ENCODE measurements around the gene OSBP. TPM values are rescaled to one million over a fixed set of nuclear protein-coding genes. Genes with fewer than 3 reads are reported as not detected.

OSBP gene
- total RNA-seq, 1 donor from 2014 or later = 30.0 TPM

GRCh38 chr11:59559886-59560285 is 55.7 kb downstream of the OSBP start:
- TF ChIP-seq CTCF (IDR thresholded peaks at IDR 0.05; ENCODE audit: borderline replicate concordance) = no peak
- intact Hi-C loops (cut with micrococcal nuclease) = no loop called here
- Histone ChIP-seq H3K27ac (replicated peaks) (peak overlapping the region; percentile 93), H3K36me3 (no peaks in the 10 kb centered on the region), H3K4me1 (peaks cover 33% of the 10 kb centered on the region), H3K27me3 (ENCODE audit: low read depth) (no peaks in the 10 kb centered on the region), H3K4me3 (peak overlapping the region; percentile 90), H3K9me3 (replicated peaks) (no peaks in the 10 kb centered on the region)
- DNase-seq = no peak

GRCh38 chr11:59558270-59558643 is 57.3 kb downstream of the OSBP start:
- no peak for TF ChIP-seq CTCF (IDR thresholded peaks at IDR 0.05; ENCODE audit: borderline replicate concordance)
- no peaks in the 10 kb centered on the region for H3K27me3 ChIP-seq (ENCODE audit: low read depth)

GRCh38 chr11:59556917-59557348 is 58.6 kb downstream of the OSBP start:
- Histone ChIP-seq H3K36me3 (no peaks in the 10 kb centered on the region), H3K4me3 (peak overlapping the region; percentile 66), H3K27me3 (ENCODE audit: low read depth) (no peaks in the 10 kb centered on the region), H3K4me1 (peaks cover 37% of the 10 kb centered on the region), H3K27ac (replicated peaks) (peak overlapping the region; percentile 73), H3K9me3 (replicated peaks) (no peaks in the 10 kb centered on the region)
- intact Hi-C loops (cut with micrococcal nuclease) = no loop called here
- no peak for DNase-seq
- no peak for TF ChIP-seq CTCF (IDR thresholded peaks at IDR 0.05; ENCODE audit: borderline replicate concordance)

More at GRCh38 chr11:59558270-59558643, 57.3 kb downstream of the OSBP start:
- DNase-seq = no peak
- Histone ChIP-seq H3K4me3 (no peak overlapping the region), H3K27ac (replicated peaks) (no peak overlapping the region), H3K36me3 (no peaks in the 10 kb centered on the region), H3K9me3 (replicated peaks) (no peaks in the 10 kb centered on the region), H3K4me1 (peaks cover 33% of the 10 kb centered on the region)
- intact Hi-C loops (cut with micrococcal nuclease) = no loop called here

- intact Hi-C loops (cut with micrococcal nuclease) = no loop called here
- Histone ChIP-seq H3K27me3 (ENCODE audit: low read depth) (no peaks in the 10 kb centered on the region), H3K4me3 (peak overlapping the region; percentile 66), H3K9me3 (replicated peaks) (no peaks in the 10 kb centered on the region), H3K36me3 (no peaks in the 10 kb centered on the region), H3K4me1 (peaks cover 40% of the 10 kb centered on the region), H3K27ac (replicated peaks) (peak overlapping the region; percentile 73)
- peak; percentile 31 for DNase-seq
- TF ChIP-seq CTCF (IDR thresholded peaks at IDR 0.05; ENCODE audit: borderline replicate concordance) = no peak
Measured at GRCh38 chr11:59556115-59556916, 59.3 kb downstream of the OSBP start.

GRCh38 chr11:59555601-59556114 is 59.9 kb downstream of the OSBP start:
- Histone ChIP-seq H3K27me3 (ENCODE audit: low read depth) (no peaks in the 10 kb centered on the region), H3K36me3 (no peaks in the 10 kb centered on the region), H3K9me3 (replicated peaks) (no peaks in the 10 kb centered on the region), H3K27ac (replicated peaks) (peak overlapping the region; percentile 73), H3K4me1 (peaks cover 40% of the 10 kb centered on the region), H3K4me3 (peak overlapping the region; percentile 66)
- TF ChIP-seq CTCF (IDR thresholded peaks at IDR 0.05; ENCODE audit: borderline replicate concordance) = no peak
- intact Hi-C loops (cut with micrococcal nuclease) = no loop called here
- no peak for DNase-seq

Measured in left ventricle myocardium inferior (tissue), 1 donor.